PC-9 (cell line): Measurements from ENCODE around the gene USP43.

Source experiments
- CTCF ChIP-seq: fragments of 200-600 bp; sonication (generic); conservative IDR thresholded peaks from 2 replicates; pipeline ENCODE4 v1.6.1; 2017; ENCODE audit warnings: mixed run types, antibody characterized with exemption, mild to moderate bottlenecking, moderate library complexity
- EZH2 ChIP-seq: fragments of 200-600 bp; sonication (generic); IDR thresholded peaks from 2 replicates; pipeline ENCODE4 v1.8.0; 2017; ENCODE audit warnings: antibody characterized with exemption, low read depth

GRCh38 chr17:9684955-9685621 is 39.8 kb downstream of the USP43 start:
- TF ChIP-seq CTCF (no peak), EZH2 (no peak)
